NCI-H510A treated with DMSO at 0.1 percent for 48 hours (cell line): Measurements from ENCODE around the gene TUBB4A.

Experiments
- DNase-seq: peaks from one replicate; lab custom pipeline; 2025; lab: John Stamatoyannopoulos, UW

Gene TUBB4A

GRCh38 chr19:6494438-6495036 lies 7.6 kb downstream of the TUBB4A start:
- no peak for DNase-seq

- no peak for DNase-seq
Observed at GRCh38 chr19:6491802-6492592, 10.1 kb downstream of the TUBB4A start.

GRCh38 chr19:6490134-6490533 lies 12.0 kb downstream of the TUBB4A start:
- DNase-seq, result no peak

DNA sequence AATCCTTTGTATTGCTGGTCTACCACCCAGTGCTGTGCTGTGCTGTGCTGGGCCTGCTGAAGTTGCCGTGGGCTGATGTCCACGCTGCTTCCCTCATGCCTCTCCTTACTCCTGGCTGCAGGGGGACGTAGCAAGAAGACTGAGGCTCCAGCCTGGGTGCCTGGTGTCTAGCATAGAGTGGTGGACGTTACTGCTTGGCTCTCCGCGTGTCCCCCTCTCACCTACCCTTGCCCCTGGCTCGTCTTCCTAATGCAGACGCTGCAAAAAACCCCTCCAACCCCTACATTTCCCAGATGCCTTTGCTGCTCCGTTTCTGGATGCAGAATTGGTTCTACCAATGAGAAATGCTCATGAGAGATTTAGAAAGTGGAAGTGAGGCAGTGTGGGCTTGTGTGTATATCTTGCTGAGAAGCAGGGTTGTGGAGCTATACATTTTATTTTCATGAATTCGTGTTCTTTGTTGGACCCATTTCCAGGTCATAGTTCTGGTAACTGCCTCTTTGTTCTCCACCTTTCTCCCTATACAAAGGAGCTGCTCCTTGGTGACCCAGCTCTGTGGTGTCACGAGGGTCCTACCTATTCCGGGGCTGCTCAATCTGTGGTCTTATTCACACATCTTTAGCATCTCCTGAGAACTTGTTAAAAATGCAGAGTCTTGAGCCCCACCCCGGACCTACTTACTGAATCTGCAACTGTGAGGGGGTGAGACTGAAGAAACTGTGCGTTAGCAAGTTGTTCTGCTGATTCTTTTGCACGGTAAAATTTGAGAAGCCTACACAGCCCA lies 12.6 kb downstream of the TUBB4A start:
- no peak for DNase-seq

GRCh38 chr19:6484831-6485230 lies 17.3 kb downstream of the TUBB4A start:
- DNase-seq, result no peak

- no peak for DNase-seq
Observed at GRCh38 chr19:6484230-6484629, 17.9 kb downstream of the TUBB4A start.

DNA sequence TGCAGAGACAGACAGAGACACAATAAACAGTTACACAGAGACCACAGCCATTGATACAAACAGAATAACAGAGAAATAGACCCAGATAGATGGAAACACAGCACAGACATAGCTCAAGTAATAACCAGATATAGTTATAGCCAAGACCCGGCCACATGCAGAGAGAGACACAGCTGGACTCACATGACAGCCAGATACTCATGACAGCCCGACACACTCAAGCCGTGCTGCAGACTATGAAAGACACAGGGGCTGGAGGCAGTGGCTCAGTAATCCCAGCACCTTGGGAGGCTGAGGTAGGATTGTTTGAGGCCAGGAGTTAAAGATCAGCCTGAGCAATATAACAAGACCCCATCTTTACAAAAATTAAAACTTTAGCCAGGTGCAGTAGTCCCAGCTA lies 18.9 kb downstream of the TUBB4A start:
- no peak for DNase-seq

- no peak for DNase-seq
Observed at GRCh38 chr19:6482343-6482686, 19.8 kb downstream of the TUBB4A start.

DNA sequence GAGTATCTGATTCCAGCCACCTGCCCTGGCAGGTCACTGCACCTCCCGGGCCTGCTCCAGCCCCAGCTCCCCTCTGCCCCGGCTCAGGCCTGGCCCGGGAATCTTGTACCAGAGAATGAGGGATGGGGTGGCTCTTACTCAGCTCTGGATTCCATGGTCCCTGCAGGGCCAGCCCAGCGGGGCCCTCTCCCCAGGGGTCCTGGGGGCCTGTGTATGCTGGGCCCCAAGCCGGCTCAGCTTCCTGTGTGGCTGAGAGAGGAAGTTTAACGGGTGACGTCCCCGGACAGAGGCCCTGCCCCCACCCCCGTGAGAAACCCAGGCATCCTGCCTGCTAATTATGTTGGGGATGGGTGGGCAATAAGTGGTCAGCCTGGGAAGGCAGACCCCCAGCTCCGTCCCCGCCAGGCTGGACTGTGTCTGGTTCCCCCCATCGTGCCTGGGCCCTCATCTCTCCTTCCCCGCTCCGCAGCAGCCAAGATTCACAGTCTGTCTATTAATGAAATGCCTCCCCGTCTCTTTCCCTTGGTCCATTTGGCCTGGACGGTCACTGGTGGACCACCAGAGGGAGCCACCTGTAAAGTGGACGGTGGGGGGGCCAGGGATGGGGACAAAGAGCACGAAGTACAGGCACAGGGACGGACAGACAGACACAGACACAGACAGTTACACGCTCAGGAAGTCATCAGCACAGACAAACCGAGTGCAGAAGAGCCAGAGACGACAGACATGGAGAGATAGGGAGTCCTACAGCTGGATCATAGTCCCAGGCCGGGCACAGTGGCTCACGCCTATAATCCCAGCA lies 20.4 kb downstream of the TUBB4A start, which contains the start of gene DENND1C:
Gene DENND1C (minus strand): TSS at position 247 of the 802 bp plus-strand sequence. CDS start 92 bp downstream, at position 155.
- no peak for DNase-seq

- DNase-seq, result no peak
Observed at GRCh38 chr19:6480848-6481415, 21.2 kb downstream of the TUBB4A start.

DNA sequence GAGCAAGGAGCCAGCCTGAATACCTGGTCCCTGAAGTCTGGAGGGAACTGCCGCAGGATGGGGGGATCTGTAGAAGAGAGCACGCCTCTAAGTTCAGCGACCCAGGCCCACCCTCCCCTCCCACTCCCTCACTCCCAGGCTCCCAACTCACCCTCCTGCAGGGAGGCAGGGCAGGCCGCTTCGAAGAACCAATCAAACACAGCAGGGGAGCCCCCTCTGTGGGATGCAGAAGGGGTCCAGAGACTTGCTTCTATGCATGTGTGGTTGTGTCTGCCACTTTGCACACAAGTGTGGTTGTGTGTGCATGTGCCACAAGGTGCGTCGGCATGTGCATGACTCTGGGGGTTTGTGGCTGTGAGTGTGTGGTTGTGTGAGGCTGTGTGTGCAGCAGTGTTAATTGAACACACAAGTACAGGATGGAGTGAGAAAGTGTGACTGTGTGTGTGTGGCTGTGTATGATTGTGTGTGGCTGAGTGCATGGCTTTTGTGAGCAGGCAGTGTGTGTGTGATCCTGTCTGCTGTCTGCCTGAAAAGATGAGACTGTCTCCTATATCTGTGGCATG lies 22.2 kb downstream of the TUBB4A start:
- DNase-seq, result no peak

DNA sequence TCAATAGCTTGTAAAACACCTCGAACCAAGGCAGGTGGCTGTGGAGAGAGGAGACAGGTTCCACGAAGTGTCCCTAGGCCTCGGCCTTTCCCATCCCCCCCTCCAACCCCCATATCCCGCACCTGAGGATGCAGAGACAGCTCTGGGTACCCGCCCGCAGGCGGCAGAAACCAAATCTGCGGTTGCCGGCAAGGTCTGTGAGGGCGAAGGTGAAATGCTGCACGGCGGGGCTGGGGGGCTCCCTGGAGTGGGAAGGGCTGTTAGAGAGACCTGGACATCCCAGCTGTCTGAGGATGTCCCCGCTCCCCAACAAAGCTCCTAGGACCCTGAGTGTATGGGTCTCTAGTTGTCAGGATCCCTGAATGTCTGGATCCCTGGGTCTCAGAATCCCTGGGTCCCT lies 23.3 kb downstream of the TUBB4A start:
- DNase-seq, result no peak

DNA sequence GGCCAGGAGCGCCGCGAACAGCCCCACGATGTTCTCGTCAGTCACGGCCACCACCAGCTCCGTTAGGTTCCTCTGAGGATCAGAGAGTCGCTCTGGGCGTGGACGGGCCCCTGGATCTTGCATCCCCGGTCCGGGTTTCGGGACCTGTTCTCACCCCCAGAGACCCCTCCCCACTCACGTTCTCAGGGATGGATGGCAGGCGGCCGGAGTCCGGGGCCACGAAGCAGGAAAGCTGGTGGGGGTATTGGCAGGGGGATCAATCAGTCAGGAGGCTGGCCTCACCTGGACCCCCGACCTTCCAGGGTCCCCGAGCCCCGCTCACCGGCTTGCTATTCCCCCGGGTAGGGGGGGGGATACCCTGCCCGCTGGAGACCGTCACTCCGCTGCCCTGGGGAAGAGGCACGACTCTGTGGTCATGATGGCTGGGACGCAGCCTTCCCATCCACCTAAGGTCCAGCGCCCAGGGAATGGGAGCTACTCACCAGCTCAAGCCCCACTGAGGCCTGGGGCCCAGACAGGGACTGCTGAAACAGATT lies 25.1 kb downstream of the TUBB4A start:
- DNase-seq, result no peak

DNA sequence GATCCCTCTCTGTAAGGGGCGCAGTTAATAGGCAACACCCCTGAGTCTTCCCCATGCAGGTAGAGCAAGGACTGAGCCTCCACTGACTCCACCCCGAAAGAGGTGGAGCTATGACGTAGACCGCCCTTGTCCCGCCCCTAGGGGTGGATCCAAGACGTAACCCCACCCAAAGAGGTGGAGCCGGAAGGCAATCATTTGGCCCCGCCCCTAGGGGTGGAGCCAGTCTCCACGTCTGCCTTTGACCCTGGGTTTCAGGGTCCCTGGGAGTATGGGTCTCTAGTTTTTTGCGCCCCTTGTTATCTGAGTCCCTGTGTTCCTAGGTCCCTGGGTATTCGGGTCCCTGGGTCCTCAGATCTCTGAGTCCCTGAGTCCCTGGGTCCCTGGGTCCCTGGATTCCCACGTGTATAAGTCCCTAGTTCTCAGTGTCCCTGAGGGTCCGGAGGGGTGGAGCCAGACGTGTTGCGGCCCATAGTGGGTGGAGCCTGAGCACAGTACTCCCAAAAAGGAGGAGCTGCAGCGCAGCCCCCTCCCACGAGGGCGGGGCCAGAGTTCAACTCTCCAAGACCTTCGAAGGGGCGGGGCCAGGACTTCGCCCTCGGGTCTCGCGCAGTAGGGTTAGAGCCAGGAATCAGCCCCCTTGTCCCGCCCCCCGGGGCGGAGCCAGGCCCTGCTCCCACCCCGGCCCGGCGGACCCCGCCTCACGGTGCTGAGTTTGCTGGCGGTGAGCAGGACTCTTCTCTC lies 25.8 kb downstream of the TUBB4A start:
- DNase-seq, result no peak

- no peak for DNase-seq
Observed at GRCh38 chr19:6475321-6476108, 26.6 kb downstream of the TUBB4A start.

GRCh38 chr19:6473647-6474046 lies 28.5 kb downstream of the TUBB4A start:
- DNase-seq, result no peak

DNA sequence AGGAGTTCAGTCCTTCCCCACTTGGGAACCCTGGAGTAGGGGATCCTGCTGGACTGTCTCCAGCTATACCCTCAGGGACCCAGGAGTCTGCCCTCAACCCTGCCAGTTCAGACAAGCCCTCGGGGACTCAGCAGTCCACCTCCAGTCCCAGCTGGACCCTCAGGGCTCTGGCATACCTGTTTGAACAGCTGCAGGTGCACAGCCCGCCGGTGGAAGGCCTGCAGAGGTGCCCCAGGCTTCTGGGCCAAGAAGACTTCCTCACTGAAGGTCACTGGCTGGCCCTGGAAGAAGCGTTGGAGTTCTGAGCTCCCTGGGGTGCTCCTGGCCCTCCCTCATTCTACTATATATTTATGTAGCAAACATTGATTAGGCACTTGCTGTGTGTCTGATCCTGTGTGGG lies 29.4 kb downstream of the TUBB4A start:
- no peak for DNase-seq

DNA sequence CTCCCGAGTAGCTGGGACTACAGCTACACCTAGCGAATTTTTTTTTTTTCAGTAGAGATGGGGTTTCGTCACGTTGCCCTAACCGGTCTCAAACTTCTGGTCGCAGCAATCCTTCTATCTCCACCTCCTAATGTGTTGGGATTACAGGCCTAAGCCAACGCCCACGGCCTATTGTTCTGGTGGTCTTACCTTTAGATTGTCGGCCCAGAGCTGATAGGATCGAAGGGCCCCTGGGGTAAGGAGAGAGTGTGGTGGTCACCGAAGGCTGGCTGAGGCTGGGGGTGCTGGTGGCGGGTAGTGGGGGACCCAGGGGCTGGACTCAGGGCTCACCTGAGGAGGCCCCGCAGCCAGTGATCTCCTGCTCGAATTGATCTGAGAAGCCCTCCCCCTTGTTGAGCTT lies 31.0 kb downstream of the TUBB4A start:
- no peak for DNase-seq

GRCh38 chr19:6470173-6470572 lies 31.9 kb downstream of the TUBB4A start:
- no peak for DNase-seq

- no peak for DNase-seq
Observed at GRCh38 chr19:6467384-6467783, 34.7 kb downstream of the TUBB4A start.
